Anterior cingulate cortex (tissue), 58 donors: ENCODE measurements around the gene DMD.
"Not testable (repeated sequence)": the region's sequence is repeated elsewhere in the genome, so short reads cannot be mapped to it uniquely, and the experiment has no call there.

ENCODE experiments used
- DNase-seq, 58 donors: peaks; one replicate each; lab custom pipeline; 2025; lab: John Stamatoyannopoulos, UW

DMD gene

DNA sequence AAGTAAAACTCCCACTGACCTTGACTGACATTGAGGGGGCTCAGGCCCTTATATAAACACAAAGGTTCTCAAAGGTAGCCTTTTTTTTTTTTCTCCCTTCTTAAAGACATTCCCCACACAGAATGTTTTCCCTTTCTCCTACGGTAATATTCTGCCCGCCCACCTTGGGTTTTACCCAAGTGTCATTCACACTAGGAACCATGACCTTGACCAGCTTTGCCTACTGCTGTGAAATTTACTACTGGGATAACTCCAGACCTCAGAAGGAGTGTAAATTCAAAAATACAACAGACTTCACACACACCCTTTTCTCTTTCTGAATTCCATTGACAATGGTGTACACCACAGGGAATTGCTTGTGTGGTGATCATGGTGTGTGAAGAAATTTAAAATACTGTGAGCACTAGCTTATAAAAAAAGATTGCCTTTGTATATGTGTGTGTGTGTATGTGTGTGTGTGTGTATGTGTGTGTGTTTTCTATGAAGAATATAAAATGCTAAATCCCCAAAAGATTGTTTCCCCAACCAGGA lies 1550.0 kb downstream of the DMD start:
- DNase-seq: no peak

DNA sequence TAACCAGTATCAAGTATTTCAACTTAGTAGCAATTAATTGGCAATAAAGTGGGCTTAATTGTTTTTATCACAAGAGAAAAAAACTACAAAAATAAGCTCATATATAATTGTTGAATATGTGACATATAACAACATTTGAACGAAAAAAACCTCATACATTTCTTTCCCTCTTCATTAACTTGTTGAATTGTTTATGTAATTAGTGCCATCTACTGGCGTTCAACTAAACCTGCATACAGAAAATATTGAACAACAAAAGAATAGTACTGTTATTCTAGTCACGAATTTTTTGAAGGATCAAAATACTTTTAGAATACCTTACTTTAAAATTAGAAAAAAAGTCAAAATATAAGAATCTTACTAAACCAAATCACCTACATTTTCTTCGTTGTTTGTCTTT lies 1553.0 kb downstream of the DMD start:
- DNase-seq: no peak

DNA sequence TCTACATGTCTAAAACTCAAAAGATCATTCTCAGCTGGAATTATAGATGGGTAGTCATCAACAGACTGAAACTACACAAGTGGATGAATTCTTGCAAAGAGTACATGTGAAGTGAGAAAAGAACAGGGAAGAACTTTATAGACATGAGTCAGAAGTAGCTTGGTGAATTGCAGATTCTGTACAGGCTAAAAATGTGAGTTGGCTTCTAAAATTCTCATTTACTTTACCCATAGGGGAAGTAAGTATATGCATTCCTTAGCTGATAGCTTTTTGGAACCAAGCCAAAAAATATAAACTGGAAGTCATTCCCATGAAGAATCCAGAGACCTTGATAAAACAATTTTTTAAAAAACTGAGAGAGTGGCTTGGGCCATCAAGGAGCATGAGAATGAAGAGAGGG lies 1555.3 kb downstream of the DMD start:
- DNase-seq: no peak

DNA sequence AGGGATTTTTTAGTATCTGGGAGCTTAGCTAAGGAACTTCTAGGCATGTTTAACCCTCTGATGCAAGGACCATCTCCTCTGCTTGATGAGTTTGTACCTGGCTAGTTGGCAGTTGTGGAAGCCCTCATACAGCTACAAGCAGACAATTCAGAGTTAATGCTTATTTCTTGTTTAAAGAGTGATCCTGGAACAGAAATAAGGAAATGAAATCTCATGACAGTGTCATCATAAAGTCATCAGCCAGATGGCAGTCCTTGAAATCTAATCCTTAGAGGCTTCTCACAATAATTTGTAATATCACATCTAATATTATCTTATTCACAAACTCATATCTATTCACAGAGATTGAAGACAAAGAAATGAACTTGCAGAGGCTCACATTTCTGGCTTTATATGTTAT lies 1557.9 kb downstream of the DMD start:
- DNase-seq: no peak

DNA sequence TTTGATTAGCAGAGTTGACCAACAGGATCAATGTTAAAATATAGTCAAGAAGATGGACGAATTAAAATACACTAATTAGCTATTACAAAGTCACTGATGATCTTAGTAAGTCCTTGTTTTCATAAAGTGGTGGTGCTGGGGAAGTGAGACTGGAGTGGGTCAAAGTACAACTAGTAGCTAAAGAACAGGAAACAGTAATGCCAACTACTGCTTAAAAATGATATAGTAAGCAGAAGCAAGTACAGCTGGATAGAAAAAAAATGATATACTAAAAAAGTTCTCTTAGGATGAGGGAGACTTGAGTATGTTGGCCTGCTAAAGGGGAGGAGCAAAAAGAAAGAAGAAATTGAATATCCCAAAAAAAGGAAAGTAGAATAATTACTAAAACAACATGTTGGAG lies 1558.7 kb downstream of the DMD start:
- DNase-seq: no peak

DNA sequence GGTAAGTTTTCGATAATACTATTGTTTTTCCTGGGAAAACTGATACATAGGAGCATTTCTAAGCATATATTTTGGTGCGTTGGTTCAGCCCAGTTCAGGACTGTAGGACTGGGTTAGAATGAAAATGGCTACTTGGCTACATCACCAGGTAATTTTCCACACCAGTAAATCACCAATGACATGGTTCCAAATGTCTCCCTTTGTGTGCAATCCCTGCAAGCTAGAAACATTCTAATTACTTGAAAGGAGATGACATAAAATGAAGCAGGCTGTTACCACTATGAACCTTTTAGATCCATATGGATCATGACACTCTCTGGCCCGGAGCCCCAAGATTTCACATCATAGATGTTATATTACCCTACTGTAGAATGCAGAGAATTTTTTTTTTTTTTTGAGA lies 1562.1 kb downstream of the DMD start:
- DNase-seq: no peak

DNA sequence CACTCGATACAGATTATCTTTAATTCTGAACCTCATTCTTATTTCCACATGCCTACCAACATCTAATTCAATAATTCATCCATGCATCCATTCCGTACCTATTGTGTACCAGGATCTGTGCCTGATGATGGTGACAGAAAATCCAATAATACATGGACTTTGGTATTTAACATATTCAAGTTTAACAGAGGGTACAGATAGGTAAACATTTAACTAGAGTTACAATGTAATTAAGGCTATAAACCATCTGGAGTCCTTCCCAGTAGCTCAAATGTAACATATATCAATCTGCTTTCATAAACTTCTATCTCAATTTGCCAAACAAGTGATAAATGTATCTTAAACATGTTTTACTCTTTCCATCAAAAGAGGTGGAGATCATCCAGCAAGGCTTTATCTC lies 1578.0 kb downstream of the DMD start:
- DNase-seq: no peak

DNA sequence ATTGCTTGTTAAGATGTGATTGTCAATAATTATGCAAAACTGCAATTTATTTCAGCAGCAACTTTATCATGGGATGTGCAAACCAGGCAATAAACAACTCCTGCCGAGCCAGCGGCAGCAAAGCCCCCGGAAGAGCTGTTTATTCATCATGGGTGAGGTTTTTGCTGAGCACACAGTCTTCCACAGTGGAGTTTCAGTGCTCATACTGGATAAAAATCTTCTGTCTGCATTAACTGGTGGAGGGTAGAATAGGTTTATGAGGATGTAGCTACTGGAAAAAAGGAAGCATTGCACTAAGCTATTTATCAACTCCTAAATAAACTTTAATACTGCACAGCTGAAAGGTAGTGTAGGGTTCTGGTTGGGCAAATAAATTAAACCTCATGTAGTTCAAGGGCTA lies 1582.2 kb downstream of the DMD start:
- no peak for DNase-seq

DNA sequence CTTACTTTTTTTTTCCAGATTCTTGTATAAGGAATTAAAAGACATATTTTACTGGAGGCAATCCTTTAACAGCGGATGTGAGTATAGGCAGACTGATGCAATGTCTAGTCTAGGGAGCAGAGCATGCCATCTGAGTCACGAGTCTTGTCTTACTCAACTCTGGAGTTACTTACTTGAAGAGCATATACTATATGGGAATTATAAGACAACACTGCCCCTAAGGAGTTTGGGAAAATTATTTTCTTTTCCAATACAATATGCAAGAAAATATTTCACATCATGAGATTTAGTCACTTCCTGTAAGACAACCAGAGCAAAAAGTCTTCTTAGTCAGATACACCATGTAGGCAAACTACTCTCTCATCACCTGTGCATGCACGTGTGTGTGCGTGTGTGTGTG lies 1602.2 kb downstream of the DMD start:
- no peak for DNase-seq

DNA sequence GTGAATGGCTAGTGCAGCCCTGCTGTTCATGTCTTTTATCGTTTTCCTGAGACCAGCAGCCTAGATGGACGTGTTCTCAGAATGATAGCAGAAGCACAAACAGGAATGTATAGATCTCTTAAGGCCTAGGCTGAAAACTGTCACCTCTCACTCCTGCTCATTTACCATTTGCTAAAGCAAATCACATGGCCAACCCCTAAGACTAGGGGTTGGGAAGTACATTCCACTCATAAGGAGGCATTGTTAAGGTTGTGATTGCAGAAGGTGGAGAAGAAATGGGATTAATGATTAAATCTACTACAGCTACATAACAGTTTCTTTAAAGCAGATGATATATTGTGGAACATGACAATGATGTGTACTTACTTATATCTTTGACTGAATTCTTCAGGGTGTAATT lies 1602.7 kb downstream of the DMD start:
- DNase-seq: no peak

DNA sequence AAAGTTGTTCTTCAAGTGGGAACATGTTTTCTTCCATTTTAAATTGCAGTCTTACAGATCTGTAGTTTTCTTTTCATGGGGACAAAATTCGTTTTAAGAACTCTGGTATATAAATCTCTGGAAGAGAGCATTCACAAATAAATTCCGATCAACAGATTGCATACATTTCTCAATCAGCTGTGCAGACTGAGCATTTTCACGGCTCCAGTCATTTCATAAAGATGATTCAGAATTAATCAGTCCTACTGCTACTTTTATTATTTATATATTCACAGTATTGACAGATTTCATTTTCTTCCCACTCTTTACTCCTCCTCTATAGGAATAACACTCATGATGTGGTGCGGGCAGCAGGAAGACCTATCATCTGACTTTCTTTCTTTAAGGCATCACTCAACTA lies 1604.6 kb downstream of the DMD start:
- no peak for DNase-seq

DNA sequence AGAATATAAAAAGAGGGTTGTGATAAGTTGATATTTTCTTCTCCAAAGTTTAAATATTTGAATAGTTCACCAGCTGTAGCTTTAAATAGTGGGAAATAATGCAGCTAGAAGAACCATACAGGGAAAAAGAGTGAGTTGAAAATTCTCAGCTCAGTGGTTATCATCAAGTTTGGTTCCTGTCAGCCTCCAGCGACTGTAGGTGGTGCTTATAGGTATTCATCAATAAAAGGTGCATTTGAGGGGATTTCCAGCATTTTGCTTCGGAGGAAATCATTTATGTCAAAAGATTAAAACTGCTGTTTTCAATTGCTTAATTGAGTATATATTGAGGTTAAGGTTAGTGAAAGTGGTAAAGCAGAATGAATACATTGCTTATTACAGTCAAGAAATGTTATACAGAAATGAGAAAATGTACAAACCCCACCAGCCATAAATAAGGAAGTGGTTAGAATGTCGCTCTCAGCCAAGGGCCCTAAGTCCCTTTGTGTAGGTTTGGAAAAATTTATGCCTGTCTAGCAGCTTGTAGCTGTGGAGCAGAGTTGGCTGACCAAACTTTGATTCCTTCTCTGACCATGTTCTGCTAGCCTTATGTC lies 1606.6 kb downstream of the DMD start:
- no peak for DNase-seq

DNA sequence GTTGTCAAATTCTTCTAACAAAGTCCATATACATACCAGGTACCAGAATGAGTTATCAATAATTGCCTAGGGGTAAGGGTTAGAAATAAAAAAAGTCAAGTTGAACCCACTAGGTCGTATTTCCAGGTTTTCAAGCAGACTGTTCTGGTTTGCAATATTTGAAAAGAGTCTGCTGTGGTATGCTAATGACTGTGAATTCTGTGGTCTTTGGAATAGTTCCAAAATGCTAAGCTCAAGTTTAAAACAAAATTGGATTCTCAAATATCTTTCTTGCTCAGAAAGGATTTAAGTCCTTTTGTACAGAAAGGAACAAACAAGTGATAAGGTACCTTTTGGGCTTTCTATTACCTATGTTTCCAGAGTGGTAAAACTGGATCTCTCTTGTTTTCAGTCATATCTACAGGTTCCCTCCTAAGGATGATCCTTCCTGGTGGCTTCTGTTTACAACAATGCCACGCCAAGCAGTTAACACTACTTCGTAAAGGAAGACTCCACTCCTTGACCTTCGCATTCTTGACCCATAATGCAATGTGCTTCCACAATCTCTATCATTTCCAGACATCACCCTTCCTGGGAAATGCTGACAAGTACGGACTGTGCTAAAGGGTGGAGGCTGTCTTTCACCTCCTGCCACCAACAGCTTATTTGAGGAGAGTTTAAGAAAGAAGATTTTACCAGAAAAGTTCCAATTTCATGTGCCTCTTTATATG lies 1607.8 kb downstream of the DMD start:
- DNase-seq: no peak

DNA sequence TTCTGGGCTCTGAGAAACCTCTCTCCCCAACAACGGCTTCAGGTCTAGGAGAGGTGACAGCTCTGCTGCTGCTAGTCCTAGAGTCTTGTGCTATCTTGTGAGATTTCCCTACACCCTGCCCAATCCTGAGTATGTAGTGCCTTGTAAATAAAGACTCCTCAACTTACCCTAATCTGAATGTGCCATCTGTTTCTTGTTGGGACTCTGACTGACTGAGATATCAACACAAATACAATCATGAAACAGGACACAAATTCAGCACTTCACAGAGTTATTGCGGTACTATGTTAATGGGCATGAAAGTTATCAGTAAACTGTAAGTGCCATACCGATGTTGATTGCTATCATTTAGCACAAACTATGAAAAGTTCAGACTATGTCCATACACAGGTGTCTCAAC lies 1610.5 kb downstream of the DMD start:
- no peak for DNase-seq

DNA sequence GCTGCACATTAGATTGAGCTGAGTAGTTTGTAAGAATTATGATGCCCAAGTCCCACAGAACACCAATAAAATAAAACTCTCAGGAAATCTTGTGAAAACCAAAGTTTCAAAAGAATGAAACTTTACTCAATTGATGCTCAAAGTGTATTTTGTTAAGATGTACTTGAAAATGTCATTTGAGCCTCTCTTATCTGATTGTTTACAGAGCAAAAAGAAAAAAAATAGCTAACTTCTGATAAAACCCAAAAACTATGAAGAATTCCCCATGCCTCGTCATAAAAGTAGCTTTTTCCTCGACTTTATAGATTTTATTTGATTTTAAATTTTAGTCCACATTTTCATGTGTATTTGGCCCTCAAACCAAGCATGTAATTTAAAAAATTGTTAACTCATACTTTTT lies 1618.0 kb downstream of the DMD start:
- no peak for DNase-seq

DNA sequence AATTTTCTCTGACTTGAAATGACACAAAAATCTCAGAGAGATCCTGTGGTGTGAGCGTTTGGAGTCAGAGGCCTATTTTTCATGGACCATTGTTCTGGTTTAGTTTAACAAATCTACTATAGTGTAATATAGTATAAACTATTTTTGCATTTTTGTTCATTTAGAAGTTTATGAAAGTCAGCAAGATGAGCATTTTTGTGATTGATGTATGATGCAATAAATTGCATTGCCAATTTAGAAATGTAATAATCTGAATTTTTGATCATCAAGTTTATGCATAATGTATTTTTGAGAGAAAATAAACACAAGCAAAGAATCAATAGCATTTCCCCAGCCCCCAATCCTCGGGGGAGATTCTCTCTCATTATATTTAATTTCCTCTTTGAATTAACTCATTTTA lies 1620.0 kb downstream of the DMD start:
- no peak for DNase-seq

DNA sequence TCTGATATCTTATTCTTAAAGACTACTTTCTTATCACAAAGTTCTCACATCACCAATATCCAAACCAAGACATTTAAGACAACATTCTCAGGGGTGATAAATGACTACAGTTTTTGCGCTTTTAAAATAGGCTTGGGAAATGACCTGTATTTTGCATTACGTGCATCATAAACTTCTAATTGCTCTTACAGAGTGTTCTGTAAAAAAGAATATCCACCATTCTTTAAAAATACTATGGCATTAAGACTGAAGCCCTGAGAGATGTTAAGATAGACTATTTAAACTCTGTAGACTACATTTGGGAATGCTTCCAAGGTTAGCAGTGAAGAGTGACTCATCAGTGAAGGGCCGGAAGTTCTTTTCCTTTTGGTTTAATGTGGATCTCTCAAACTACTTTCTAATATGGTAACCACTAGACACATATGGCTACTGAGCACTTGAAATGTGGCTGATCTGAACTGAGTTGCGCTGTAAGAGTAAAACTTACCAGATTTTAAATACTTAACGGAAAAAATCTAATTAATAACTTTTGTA lies 1620.7 kb downstream of the DMD start:
- no peak for DNase-seq

DNA sequence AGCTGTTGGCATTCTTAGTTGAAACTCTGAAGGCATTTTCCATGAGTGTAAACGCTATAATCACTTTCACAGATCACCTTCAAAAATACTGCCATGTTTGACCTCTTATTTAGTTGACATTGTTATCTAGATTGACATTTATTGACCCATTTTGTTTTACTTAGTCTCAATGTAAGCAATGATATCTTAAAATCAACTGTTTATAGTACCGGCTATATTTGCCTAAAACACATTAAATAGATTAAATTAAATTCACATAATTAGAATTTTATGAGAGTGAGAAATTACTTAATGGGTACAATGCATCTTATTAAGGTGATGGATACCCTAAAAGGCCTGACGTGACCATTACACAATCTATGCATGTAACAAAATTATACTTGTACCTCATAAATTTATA lies 1621.8 kb downstream of the DMD start:
- DNase-seq: no peak

DNA sequence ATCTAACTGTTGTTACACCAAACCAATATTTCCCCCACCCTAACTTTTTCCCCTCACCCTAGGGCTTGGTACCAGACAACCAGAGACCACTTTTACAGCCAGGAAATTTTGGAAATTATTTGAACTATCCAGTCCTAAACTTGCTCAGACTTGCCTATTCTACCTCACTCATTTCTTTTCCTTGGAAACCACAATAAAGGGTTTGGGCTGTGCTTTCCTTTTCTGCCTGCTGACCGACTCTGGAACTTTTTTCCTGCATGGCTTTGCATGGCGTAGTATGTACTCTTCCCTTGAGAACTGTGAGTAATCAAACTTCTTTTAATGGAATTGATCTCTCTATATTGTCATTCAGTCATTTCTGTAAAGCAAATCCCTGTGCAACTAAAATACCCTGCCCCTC lies 1623.0 kb downstream of the DMD start:
- DNase-seq: no peak

DNA sequence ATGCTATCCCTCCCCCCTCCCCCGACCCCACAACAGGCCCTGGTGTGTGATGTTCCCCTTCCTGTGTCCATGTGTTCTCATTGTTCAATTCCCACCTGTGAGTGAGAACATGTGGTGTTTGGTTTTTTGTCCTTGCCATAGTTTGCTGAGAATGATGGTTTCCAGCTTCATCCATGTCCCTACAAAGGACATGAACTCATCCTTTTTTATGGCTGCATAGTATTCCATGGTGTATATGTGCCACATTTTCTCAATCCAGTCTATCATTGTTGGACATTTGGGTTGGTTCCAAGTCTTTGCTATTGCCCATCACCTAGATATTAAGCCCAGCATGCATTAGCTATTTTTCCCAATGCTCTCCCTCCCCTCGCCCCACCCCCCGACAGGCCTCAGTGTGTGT lies 1627.5 kb downstream of the DMD start:
- DNase-seq: not testable (repeated sequence)

DNA sequence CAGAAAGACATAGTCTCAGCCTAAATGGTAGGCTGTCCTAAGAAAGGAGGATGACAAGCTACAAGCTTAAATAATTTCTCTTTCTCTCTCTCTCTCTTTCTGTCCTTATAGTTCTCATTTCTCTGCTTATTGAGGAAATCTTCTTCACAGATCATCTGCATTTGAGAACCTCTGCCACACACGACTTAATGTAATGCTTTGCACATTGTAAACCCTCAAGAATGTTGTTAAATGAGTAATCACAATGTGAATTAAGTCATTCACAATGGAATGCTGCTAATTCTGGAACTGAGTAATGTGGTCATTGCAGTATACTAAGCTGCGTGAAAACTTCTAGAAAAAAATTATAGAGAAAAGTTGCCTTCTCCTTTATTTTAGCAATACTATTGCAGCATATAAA lies 1630.6 kb downstream of the DMD start:
- no peak for DNase-seq

DNA sequence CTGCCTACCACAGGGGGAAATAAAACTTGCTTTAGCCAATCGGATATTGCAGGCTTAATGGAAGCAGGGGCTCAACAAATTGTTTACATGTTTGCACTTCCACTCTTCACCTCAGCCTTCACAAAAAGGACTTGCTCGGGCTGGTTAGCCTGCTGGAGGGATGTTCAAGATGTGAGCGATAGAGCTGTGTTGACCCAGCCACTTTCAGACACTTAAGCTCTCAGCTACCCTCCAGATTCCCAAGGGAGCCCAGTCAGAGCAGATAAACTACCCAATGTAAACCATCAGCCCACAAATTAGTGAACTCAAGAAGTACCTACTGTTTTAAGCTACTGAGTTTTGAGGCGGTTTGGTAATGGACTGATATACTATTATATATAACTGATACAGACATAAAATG lies 1631.1 kb downstream of the DMD start:
- DNase-seq: no peak
